HG02884 (cell line): ENCODE data around the gene PANK1.

Source experiments
- ATAC-seq: cut with Tn5 transposase; IDR thresholded peaks from one replicate; pipeline ENCODE4 v1.9.1; 2021; ENCODE audit warnings: mild to moderate bottlenecking, moderate library complexity; ENCODE audit not compliant: unreplicated experiment

Gene PANK1

GRCh38 chr10:89652806-89653370 is 7.8 kb upstream of the PANK1 start:
- no peak for ATAC-seq

DNA sequence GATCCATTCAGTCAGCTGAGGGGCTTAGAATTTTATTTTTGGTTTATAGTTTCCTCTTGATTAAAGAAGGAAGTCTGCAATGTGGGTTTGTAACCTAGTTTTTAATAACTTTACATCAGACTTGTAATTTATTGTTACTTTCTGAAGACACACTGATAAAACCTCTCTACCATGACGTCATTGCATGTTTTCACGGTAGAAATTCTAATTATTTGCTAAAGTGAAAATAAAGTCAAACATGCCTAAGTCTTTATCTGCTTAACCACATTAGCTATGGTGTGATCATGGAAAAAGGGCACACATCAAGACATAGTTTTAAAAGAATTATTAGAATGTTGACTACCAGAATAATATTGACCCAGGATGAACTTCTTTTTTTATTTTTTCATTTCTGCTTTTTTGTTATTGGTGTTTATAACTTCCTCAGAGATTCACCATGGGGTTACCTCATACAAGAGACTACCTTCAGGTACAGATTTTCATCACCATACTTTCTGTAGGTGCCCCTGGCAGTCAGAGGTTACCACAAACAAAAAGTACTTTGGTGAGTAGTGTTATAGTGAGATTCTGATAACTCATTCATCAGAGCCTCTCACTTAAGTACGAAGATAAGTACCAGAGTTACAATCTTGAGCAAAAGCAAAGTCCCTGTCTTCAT is 7.0 kb upstream of the PANK1 start:
- ATAC-seq, result peak; percentile 62

DNA sequence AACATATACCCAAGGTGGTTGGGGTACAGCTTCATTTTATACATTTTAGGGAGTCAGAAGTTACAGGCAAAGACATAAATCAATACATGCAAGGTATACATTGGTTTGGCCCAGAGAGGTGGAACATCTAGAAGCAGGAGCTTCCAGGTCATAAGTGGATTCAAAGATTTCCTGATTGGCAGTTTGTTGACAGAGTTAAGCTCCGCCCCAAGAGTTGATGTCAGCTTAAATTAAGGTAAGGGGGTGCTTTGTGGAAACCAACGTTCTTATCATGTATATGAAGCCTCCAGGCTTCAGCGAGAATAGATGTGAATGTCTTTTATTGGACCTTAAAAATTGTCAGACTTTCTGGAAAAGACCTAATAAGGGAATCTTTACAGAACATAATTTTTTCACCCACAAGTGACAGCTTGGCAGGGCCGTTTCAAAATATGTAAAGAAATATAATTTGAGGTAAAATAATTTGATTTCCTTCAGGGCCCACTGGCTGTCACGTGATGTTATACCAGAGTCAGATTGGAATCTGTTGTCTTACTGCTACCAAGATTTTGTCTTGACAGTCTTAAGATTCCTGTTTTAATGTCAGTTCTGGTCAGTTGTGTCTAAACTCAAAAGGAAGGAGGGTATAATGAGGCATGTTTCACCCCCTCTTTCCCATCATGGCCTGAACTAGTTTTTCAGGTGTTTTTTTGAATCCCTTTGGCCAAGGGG is 6.3 kb upstream of the PANK1 start:
- no peak for ATAC-seq

DNA sequence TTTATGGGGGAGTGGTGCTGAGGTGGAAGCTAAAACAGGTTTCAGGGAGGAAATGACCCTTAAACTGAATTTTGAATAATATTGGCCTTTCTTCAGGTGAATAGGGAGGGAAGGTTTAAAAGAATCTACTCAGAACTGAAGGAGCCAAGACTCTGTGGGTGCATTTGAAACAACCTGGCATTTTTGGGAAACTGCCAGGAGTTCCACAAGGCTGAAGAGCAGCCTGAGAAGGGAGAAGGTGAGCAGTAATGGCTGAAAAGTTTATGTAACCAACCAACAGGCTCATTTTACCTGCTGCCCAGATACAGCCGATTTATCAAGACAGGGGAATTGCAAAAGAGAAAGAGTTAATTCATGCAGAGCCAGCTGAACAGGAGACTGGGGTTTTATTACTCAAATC is 4.0 kb upstream of the PANK1 start:
- ATAC-seq, result no peak

- ATAC-seq, result no peak
Measured at GRCh38 chr10:89648074-89648473, 3.0 kb upstream of the PANK1 start.

DNA sequence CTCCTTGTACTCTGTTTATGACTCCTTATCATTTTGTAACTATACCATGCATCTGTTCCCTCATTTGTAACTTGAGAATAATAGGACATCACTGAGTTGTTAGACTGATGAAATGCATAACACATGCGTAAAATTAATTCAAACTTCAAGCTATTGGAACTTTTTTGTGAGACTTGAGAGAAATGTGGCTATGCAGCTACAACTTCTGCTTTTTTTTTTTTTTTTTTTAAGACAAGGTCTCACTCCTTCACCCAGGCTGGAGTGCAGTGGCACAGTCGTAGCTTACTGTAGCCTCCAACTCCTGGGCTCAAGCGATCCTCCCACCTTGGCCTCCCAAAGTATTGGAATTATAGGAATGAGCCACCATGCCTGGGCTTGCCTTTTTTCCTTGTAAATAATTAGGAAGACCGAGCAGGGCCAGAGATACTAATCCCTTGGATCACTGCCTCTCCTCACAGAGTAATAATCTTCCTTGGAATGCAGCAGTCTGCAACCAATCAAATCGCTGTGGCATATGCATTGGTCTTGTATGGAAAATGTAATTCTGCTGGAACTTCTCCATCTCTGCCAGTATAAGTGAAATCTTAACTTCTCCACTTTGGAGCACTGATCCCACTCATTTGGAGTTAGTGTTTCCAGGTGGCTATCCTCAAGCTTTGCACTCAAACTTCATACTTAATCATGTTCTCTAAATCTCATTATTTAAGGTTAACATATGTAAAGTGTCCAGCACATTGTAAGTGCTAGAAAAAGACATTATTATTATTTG is 2.0 kb upstream of the PANK1 start:
- ATAC-seq, result no peak

DNA sequence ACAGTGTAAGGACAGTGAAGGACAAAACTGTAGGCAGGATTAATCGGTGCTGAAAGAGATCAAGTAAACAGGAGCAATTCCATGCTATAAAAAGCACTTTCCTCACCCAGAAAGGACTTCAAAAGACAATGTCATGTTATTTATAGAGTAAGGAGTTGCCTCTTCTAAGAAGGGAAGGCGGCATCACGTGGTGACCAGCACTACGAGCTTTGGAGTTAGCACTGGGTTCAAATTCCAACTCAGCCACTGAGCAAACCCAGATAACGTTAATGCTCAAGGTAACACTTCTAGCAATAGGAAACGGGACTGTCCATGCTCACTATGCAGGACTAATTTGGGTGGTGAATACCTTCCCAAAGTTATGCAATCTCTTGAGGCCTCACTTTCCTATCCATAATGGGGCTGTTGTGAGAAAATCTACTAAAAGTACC is 715 bp upstream of the PANK1 start:
- ATAC-seq, result no peak

DNA sequence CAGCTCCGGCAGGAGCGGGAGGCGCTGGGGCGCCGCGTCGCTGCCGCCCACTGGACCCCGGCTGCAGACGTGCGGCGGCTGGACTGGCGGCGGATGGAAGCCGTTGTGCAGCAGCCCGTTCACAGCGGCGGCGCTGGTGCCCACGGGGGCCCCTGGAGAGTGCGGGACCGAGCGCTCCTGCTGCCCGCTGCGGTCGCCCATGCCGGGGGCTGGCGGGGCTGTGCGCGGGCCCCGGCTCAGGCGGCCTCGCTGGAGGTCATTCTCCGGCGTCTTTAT is 413 bp downstream of the PANK1 start:
- peak; percentile 26 for ATAC-seq

- ATAC-seq, result peak; percentile 88
Measured at GRCh38 chr10:89643812-89644690, 991 bp downstream of the PANK1 start.

- ATAC-seq, result no peak
Measured at GRCh38 chr10:89643431-89643811, 1.6 kb downstream of the PANK1 start.

- no peak for ATAC-seq
Measured at GRCh38 chr10:89642193-89642592, 2.8 kb downstream of the PANK1 start.

DNA sequence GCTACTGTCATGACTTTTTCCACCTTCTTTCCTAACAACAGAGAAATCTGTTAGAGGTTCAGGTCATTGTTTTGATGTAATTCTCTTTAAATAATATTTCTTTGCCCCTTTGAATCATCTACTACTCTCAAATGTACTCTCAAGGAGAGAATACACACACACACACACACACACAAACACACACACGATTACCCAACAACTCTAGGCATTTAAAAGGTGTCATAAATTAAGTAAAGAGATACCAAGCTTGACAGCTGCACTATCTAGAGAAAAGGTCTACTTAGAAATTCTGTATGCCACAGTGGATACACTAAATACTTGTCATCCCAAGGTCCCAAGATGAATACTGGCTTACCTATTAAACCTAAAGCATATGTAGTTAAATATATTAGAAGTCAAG is 4.8 kb downstream of the PANK1 start:
- no peak for ATAC-seq

- ATAC-seq, result no peak
Measured at GRCh38 chr10:89639326-89639725, 5.7 kb downstream of the PANK1 start.

- no peak for ATAC-seq
Measured at GRCh38 chr10:89637113-89637512, 7.9 kb downstream of the PANK1 start.

GRCh38 chr10:89634637-89635036 is 10.4 kb downstream of the PANK1 start:
- no peak for ATAC-seq

DNA sequence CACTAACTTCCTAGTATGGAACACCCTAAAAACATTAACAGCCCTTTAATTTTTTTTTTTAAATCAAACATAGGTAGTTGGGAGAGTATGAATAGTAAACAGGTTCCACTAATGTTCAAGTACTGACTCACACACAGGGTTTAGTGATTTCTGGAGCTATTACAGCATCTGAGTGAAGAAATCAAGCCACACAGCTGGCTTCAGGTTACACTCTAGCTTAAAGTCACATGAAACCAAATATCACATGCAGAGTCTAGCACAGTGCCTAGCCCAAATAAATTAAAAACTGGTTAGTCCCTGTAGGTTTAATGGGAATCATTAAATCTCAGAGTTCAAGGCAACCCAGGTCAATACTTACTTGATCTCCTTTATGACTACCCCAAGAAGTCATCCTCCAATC is 11.6 kb downstream of the PANK1 start:
- ATAC-seq, result no peak

DNA sequence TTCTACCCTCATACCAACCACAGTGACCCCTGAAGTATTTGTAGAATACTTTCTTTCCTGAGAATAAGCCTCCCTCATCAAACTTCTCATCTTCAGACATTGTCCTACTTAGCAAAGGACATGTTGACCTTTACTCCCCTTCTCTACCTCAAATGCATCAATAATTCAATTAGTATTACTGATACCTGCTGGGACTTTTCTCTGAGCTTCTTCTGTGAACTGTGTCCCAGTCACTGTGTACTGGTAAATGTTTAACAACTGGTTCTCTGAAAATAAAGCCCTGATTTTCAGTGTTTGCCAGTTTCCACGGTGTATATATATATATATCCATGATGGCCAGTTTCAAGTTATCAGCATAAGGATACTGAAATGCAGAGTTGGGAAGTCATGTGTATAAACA is 12.2 kb downstream of the PANK1 start:
- no peak for ATAC-seq

DNA sequence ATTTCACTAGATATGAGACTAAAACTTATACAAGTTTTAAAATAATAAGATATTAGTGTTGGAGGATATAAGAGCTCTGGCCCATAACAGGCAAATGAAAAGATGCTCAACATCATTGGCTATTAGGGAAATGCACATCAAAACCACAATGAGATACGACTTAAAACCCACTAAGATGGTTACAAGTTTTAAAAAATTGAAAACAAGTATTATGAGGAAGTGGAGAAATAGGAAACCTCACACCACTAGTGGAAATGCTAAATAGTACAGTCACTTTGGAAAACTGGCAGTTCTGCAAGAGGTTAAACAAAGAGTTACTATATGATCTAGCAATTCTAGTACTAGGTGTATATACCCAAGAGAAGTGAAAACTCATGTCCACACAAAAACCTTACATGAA is 17.2 kb downstream of the PANK1 start:
- no peak for ATAC-seq

- ATAC-seq, result no peak
Measured at GRCh38 chr10:89625041-89625765, 19.8 kb downstream of the PANK1 start.

DNA sequence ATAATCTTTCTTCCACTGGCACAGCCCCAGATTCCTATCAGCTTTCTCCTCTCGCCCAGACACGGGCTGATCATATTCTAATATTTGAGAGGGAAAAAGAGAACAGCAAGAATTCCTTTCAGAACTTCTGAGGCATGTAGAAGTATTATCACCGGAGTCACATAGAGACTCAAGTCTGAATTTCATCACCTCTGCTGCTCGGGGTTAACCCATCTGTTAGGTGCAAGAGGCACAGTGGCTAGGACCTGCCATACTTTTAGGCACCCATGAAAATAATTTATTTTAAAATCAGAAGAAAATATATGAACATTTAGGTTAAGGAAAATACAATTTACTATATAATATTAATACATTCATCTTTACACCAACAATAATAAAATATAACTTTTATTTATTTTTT is 21.0 kb downstream of the PANK1 start:
- ATAC-seq, result no peak
